Neutrophil (primary cell): Measurements from ENCODE around the gene ALOXE3.

ENCODE experiments used
- H3K27ac ChIP-seq: fragments of 200-600 bp; sonication (generic); 2 replicates; pipeline ENCODE4 v1.5.1; 2016; ENCODE audit warnings: mild to moderate bottlenecking, moderate library complexity
- H3K27me3 ChIP-seq: fragments of 200-600 bp; sonication (generic); 2 replicates; pipeline ENCODE4 v1.6.0; 2016; ENCODE audit warnings: mild to moderate bottlenecking
- H3K36me3 ChIP-seq: fragments of 200-600 bp; sonication (generic); 2 replicates; pipeline ENCODE4 v1.5.1; 2017
- H3K4me1 ChIP-seq, 2 experiments: fragments of 200-600 bp in 1 of 2; sonication (generic) in 1 of 2; 1 replicate in 1 of 2; 2 replicates in 1 of 2; pipeline versions ENCODE4 v1.5.1 to v1.6.1; 2013 to 2016; ENCODE audit warnings: low read depth in 1 of 2, low read length in 1 of 2, mild to moderate bottlenecking in 1 of 2, moderate library complexity in 1 of 2; ENCODE audit not compliant: control insufficient read depth in 1 of 2, insufficient read depth in 1 of 2
- H3K4me3 ChIP-seq, 2 experiments: fragments of 200-600 bp in 1 of 2; sonication (generic) in 1 of 2; 1 replicate in 1 of 2; 2 replicates in 1 of 2; pipeline ENCODE4 v1.5.1; 2013 to 2016; ENCODE audit warnings: low read depth in 1 of 2, low read length in 1 of 2, mild to moderate bottlenecking in 1 of 2, moderate library complexity in 1 of 2
- H3K9me3 ChIP-seq: fragments of 200-600 bp; sonication (generic); 2 replicates; pipeline ENCODE4 v1.5.1; 2016
- TF ChIP-seq, protein P1 (sequence below): fragments of 200-600 bp; sonication (generic); IDR thresholded peaks from 2 replicates; pipeline ENCODE4 v1.5.1; 2016; ENCODE audit warnings: antibody characterized with exemption

ALOXE3 gene

DNA sequence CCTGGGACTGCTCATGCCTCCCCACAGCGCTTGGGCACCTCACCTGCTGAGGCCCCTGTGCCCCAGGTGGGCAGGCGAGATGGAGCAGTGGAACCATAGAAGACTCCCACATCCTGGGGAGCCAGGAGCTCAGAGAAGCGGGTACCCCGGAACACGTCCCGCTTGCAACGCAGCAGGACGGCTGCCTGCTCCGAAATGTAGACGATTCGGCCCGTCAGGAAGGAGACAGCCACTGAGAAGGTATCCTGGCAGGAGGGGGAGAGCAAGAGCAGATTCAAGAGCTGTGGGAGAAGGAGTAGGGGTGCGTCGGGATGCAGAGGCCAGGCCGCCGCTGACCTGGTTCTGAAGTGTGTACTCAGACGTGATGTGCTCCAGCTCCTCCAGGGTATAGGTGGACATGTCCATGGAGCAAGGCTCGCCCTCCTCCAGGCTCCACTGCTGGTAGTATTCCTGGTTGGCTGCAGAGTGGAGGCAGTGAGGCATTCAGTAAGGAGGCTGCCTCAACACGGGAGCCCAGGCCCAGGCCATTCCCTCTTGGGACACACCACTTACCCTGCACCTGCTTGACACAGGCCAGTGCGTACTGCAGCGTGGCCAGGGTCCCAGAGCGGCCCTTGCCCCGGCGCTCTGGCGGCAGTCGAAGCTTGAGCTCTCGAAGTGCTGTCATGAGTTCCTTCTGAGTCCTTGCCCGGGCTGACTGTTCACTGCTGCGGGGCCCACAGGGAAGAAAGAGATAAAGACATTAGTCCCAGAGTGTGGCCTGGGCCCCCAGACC, 31.3 kb upstream of the ALOXE3 start:
- Histone ChIP-seq H3K27me3 (peaks cover 15% of the 10 kb centered on the region), H3K9me3 (no peaks in the 10 kb centered on the region), H3K4me3 (no peak overlapping the region), H3K27ac (no peak overlapping the region), H3K4me1 (peaks cover 41 to 43% of the 10 kb centered on the region in 2 experiments), H3K36me3 (peaks cover 15% of the 10 kb centered on the region)
- TF ChIP-seq, protein P1, sequence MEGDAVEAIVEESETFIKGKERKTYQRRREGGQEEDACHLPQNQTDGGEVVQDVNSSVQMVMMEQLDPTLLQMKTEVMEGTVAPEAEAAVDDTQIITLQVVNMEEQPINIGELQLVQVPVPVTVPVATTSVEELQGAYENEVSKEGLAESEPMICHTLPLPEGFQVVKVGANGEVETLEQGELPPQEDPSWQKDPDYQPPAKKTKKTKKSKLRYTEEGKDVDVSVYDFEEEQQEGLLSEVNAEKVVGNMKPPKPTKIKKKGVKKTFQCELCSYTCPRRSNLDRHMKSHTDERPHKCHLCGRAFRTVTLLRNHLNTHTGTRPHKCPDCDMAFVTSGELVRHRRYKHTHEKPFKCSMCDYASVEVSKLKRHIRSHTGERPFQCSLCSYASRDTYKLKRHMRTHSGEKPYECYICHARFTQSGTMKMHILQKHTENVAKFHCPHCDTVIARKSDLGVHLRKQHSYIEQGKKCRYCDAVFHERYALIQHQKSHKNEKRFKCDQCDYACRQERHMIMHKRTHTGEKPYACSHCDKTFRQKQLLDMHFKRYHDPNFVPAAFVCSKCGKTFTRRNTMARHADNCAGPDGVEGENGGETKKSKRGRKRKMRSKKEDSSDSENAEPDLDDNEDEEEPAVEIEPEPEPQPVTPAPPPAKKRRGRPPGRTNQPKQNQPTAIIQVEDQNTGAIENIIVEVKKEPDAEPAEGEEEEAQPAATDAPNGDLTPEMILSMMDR = no peak

DNA sequence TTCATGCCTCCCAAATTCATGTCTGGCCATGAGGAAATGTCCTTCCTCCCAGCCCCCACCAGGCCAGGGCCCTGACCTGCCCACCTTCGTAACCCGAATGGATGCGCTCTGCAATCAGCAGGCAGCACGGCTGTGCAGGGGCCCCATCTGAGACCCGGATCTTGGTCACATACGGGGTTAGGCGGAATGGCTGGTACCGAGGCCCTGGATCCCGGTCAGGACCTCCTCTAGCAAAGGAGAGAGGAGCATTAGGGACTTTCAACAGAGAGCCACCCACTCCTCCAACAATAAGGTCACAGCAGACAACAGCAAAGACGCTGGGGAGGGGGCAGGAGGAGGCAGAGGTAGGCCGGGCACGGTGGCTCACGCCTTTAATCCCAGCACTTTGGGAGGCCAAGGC, 30.2 kb upstream of the ALOXE3 start:
- TF ChIP-seq, protein P1 = no peak

DNA sequence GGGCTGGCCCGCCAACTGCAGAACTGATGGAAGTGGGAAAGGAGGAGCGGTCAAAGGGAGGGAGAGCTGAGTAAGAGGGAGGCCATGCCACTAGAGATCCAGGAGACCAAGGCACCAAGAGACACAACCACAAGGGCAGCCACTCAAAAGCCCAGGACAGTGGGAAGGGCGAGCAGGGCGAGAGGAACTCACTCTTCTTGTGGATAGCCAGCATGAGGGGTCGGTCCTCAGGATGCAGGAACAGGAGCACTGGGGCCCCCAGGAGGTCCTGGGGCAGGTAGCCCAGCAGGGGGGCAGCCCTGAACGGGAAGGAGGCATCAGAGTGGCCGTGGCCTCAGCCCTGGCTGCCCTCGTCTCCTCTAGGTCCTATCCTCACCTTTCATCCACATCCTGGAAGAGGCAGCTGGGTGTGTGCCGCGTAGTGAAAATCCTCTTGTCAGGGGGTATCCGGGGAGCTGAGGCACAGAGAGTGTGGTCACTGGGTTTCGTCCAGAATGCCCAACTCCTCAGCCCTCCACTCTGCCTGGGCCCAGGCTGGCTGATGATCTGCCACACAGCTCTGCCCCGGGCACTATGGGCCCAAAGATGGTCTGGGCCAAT, 29.6 kb upstream of the ALOXE3 start:
- Histone ChIP-seq H3K4me1 (peaks cover 25 to 26% of the 10 kb centered on the region in 2 experiments), H3K36me3 (peaks cover 15% of the 10 kb centered on the region), H3K27me3 (peaks cover 12% of the 10 kb centered on the region), H3K27ac (no peak overlapping the region), H3K4me3 (no peak overlapping the region), H3K9me3 (no peaks in the 10 kb centered on the region)
- TF ChIP-seq, protein P1 = no peak

More for the DNA sequence above, 30.2 kb upstream of the ALOXE3 start:
- H3K27ac ChIP-seq = no peak overlapping the region
- peaks cover 30 to 32% of the 10 kb centered on the region in 2 experiments for H3K4me1 ChIP-seq
- no peaks in the 10 kb centered on the region for H3K9me3 ChIP-seq
- H3K36me3 ChIP-seq = peaks cover 15% of the 10 kb centered on the region
- H3K27me3 ChIP-seq = peaks cover 15% of the 10 kb centered on the region
- H3K4me3 ChIP-seq = no peak overlapping the region

DNA sequence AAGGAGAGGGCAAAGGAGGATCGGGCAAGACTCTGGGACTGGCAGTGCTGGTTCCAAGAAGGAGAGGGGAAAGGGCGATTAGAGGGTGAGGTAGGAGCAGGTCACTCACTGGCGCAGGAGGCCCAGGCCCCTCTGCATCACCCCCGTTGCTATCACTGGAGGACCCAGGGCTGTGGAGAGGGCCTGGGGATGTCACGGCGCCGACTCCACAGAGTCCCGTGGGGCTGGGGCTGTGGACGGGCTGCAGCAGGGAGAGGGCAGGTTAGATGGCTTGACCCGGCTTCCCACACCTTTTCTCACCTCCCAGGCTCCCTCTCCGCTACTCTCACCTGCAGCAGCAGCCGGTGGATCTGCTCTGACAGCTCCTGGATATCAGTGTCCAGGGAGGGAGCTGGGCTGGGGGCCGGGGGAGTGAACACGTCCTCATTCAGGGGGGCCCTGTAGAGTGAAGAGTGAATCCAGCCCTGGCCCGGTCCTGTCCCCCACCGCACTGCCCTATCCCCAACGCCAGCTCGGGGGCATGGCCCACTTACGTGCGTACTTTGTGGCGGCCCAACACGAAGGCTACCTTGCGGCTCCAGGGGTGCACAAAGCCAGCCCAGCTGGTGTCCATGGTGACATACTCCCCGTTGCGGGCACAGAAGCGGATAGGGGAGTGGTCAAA, 29.0 kb upstream of the ALOXE3 start:
- H3K4me1 ChIP-seq = peaks cover 18 to 19% of the 10 kb centered on the region in 2 experiments
- peaks cover 15% of the 10 kb centered on the region for H3K36me3 ChIP-seq
- H3K27me3 ChIP-seq = peaks cover 6% of the 10 kb centered on the region
- H3K27ac ChIP-seq = no peak overlapping the region
- H3K9me3 ChIP-seq = no peaks in the 10 kb centered on the region
- TF ChIP-seq, protein P1 = no peak
- no peak overlapping the region for H3K4me3 ChIP-seq

DNA sequence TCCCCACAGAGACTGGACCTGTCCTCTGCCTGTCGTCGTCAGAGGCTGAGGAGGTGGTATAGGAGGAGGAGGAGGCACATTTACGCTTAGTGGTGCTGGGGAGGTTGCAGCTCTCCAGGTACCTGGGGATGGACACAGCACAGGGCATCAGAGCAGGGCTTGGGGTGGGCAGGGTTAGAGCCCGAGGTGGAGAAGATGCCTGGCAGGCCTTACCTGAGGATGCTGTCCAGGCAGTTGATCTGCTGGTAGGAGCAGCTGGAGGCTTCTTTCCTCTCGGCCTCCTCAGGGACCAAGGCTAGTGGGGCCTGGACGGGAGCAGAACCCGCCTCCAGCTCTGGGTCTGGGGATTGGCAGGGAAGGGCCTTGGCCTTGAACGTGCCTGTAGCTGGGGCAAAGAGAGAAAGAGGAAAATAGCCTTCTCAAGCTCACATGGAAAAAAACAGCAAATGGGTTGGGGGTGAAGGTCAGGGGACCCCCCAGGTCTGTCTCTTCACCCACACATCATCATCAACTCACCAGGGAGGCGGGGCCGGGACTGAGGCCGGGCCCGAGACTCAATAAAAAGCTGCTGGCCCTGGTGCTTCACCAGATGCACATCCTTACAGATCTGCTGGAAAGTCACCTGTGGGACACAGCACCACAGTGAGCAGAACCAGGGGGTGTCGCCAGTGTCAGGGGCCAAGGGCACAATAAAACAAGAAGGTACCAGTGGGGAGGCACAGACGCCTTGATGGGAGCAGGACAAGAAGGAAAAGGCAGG, 28.2 kb upstream of the ALOXE3 start:
- TF ChIP-seq, protein P1 = no peak
- no peak overlapping the region for H3K27ac ChIP-seq
- H3K27me3 ChIP-seq = no peaks in the 10 kb centered on the region
- peaks cover 15% of the 10 kb centered on the region for H3K36me3 ChIP-seq
- H3K9me3 ChIP-seq = no peaks in the 10 kb centered on the region
- peaks cover 11 to 12% of the 10 kb centered on the region in 2 experiments for H3K4me1 ChIP-seq
- no peak overlapping the region for H3K4me3 ChIP-seq
